HepG2 (cell line): Measurements from ENCODE around the gene CAVIN1. TPM values are rescaled to one million over a fixed set of nuclear protein-coding genes. Genes with fewer than 3 reads are reported as not detected.

ENCODE experiments used
- ATRX ChIP-seq: sonication (generic); formaldehyde crosslinking; IDR thresholded peaks from 2 replicates; pipeline ENCODE4 v1.4.0; 2020; ENCODE audit warnings: missing genetic modification reagents, borderline replicate concordance
- ELF1 ChIP-seq: sonication (generic); formaldehyde crosslinking; IDR thresholded peaks from 2 replicates; pipeline ENCODE4 v1.4.0; 2020; ENCODE audit warnings: missing genetic modification reagents
- HBP1 ChIP-seq: IDR thresholded peaks from 2 replicates; pipeline ENCODE4 v1.6.1; 2016; ENCODE audit warnings: low read depth, control low read depth
- HNF4G ChIP-seq, 2 experiments: sonication (generic) in 1 of 2; formaldehyde crosslinking in 1 of 2; IDR thresholded peaks; 2 replicates each; pipeline versions ENCODE4 v1.4.0 to v1.6.1; 2011 to 2020; ENCODE audit warnings: borderline replicate concordance in 2 of 2, low read depth in 2 of 2, mild to moderate bottlenecking in 2 of 2, low read length in 1 of 2, missing genetic modification reagents in 1 of 2, moderate library complexity in 1 of 2
- MXD4 ChIP-seq: IDR thresholded peaks from 2 replicates; pipeline ENCODE4 v1.6.1; 2016; ENCODE audit warnings: mild to moderate bottlenecking, missing biosample characterization, missing genetic modification reagents
- NFE2L2 ChIP-seq: fragments of 150-350 bp; IDR thresholded peaks from 2 replicates; pipeline ENCODE4 v1.6.1; 2014; ENCODE audit warnings: low read length
- NR2F6 ChIP-seq, 2 experiments: IDR thresholded peaks; 2 replicates each; pipeline ENCODE4 v1.6.1; 2016; ENCODE audit warnings: antibody characterized with exemption in 1 of 2, mild to moderate bottlenecking in 1 of 2
- PAWR ChIP-seq: sonication (generic); formaldehyde crosslinking; IDR thresholded peaks from 2 replicates; pipeline ENCODE4 v1.4.0; 2020; ENCODE audit warnings: missing genetic modification reagents, mild to moderate bottlenecking, borderline replicate concordance
- PCBP2 ChIP-seq: fragments of 200-400 bp; formaldehyde crosslinking; optimal IDR thresholded peaks from 2 replicates; pipeline ENCODE3; 2018; ENCODE audit warnings: low read length, low read depth; ENCODE audit not compliant: poor library complexity, severe bottlenecking
- POLR2AphosphoS2 ChIP-seq: IDR thresholded peaks from 2 replicates; pipeline ENCODE4 v1.6.1; 2011; ENCODE audit warnings: low read depth, low read length, improper control_type of control experiment
- PRDM15 ChIP-seq: sonication (generic); formaldehyde crosslinking; IDR thresholded peaks from 2 replicates; pipeline ENCODE4 v1.4.0; 2020; ENCODE audit warnings: missing genetic modification reagents
- TEAD3 ChIP-seq: optimal IDR thresholded peaks from 2 replicates; pipeline ENCODE3; 2016; ENCODE audit warnings: borderline replicate concordance
- TGIF2 ChIP-seq: IDR thresholded peaks from 2 replicates; pipeline ENCODE4 v1.6.1; 2016; ENCODE audit warnings: control low read depth, missing compliant biosample characterization
- YY1 ChIP-seq: IDR thresholded peaks from 2 replicates; pipeline ENCODE4 v1.6.1; 2011; ENCODE audit warnings: low read length, low read depth, moderate library complexity, mild to moderate bottlenecking; ENCODE audit not compliant: insufficient read depth, insufficient replicate concordance
- ZBTB21 ChIP-seq: sonication (generic); formaldehyde crosslinking; IDR thresholded peaks from 2 replicates; pipeline ENCODE4 v1.4.0; 2020; ENCODE audit warnings: missing genetic modification reagents
- ZC3H13 ChIP-seq: sonication (generic); formaldehyde crosslinking; IDR thresholded peaks from 2 replicates; pipeline ENCODE4 v1.8.1; 2023; ENCODE audit warnings: mild to moderate bottlenecking, missing genetic modification reagents, moderate library complexity
- ZNF317 ChIP-seq: sonication (generic); formaldehyde crosslinking; IDR thresholded peaks from 2 replicates; pipeline ENCODE4 v1.5.0; 2020; ENCODE audit warnings: mild to moderate bottlenecking, missing genetic modification reagents
- ZNF619 ChIP-seq: sonication (generic); formaldehyde crosslinking; IDR thresholded peaks from 2 replicates; pipeline ENCODE4 v1.4.0; 2020; ENCODE audit warnings: mild to moderate bottlenecking, missing genetic modification reagents
- ZNF644 ChIP-seq: IDR thresholded peaks from 2 replicates; pipeline ENCODE4 v1.6.1; 2016; ENCODE audit warnings: low read depth
- ZNF678 ChIP-seq: sonication (generic); formaldehyde crosslinking; IDR thresholded peaks from 2 replicates; pipeline ENCODE4 v1.4.0; 2020; ENCODE audit warnings: mild to moderate bottlenecking, missing genetic modification reagents
- ZNF7 ChIP-seq: IDR thresholded peaks from 2 replicates; pipeline ENCODE4 v1.6.1; 2016; ENCODE audit warnings: missing biosample characterization, missing genetic modification reagents
- ZNF710 ChIP-seq: sonication (generic); formaldehyde crosslinking; IDR thresholded peaks from 2 replicates; pipeline ENCODE4 v1.5.0; 2020; ENCODE audit warnings: mild to moderate bottlenecking, missing genetic modification reagents, borderline replicate concordance
- ZNF776 ChIP-seq: sonication (generic); formaldehyde crosslinking; IDR thresholded peaks from 2 replicates; pipeline ENCODE4 v1.4.0; 2020; ENCODE audit warnings: mild to moderate bottlenecking, missing genetic modification reagents
- polyA plus RNA-seq, 8 experiments: library from polyadenylated mRNA; depleted of rRNA in 3 of 8; stranded (reverse) in 7 of 8; unstranded in 1 of 8; fragments of >200 nt; fragmentation: Illumina TruSeq in 4 of 8; extraction: Trizol in 4 of 8; gene quantifications; 2 replicates each; pipeline versions ENCODE4 v1.2.1 to v1.2.3, GENCODE V29; 2011 to 2016; ENCODE audit warnings: low read depth in 4 of 8, missing spikeins in 1 of 8, mixed read lengths in 1 of 8; ENCODE audit not compliant: insufficient read depth in 1 of 8
- total RNA-seq, 5 experiments: library from RNA; depleted of rRNA; stranded (reverse); fragments of >200 nt; fragmentation: Illumina TruSeq; extraction: Trizol; gene quantifications; 2 replicates each; pipeline ENCODE4 v1.2.3, GENCODE V29; 2016; ENCODE audit warnings: low read depth in 1 of 5

Gene CAVIN1
- total and polyA plus RNA-seq, 2 of the 13 experiments (the other 11 are each of a cell fraction or from before 2014, with no cell fraction given), result 15.9 to 25.5 TPM

GRCh38 chr17:42386777-42387657 is 36.0 kb downstream of the CAVIN1 start (continued):
- TF ChIP-seq TGIF2 (peak; percentile 52; the same call in 1 of the 2 replicates), ZNF7 (no peak), PCBP2 (no peak), ZNF710 (peak; percentile 92; the same call in 1 of the 2 replicates), HBP1 (CRISPR knock-in tag) (no peak), ZNF776 (CRISPR knock-in tag) (no peak), MXD4 (CRISPR knock-in tag) (peak; percentile 89), ATRX (CRISPR knock-in tag) (no peak), POLR2AphosphoS2 (no peak), ZBTB21 (CRISPR knock-in tag) (no peak), ZNF644 (peak; percentile 69; the same call in 1 of the 2 replicates), NR2F6 (IDR thresholded peaks at IDR 0.05) (no peak; the same call in 1 of the 2 replicates), NR2F6 (CRISPR knock-in tag; IDR thresholded peaks at IDR 0.05) (peak; percentile 33; the same call in 1 of the 2 replicates), PAWR (no peak), ZNF619 (CRISPR knock-in tag) (no peak), PRDM15 (CRISPR knock-in tag) (no peak), ZNF317 (CRISPR knock-in tag) (no peak), HNF4G (IDR thresholded peaks at IDR 0.05; ENCODE audit: borderline replicate concordance, low read depth, low read length) (no peak), HNF4G (CRISPR knock-in tag; IDR thresholded peaks at IDR 0.05; ENCODE audit: borderline replicate concordance, low read depth) (no peak), YY1 (no peak), NFE2L2 (no peak), TEAD3 (CRISPR knock-in tag) (no peak), ELF1 (CRISPR knock-in tag) (no peak), ZC3H13 (CRISPR knock-in tag) (no peak), ZNF678 (CRISPR knock-in tag) (no peak)
